ENCODE measurements around the gene PCDHA4.
"Not testable (repeated sequence)": the region's sequence is repeated elsewhere in the genome, so short reads cannot be mapped to it uniquely, and the experiment has no call there.

Gene PCDHA4

GRCh38 chr5:140822281-140822629 is 15.4 kb downstream of the PCDHA4 start:
- no peak for DNase-seq

- DNase-seq, result not testable (repeated sequence)
Measured at GRCh38 chr5:140822969-140823368, 16.1 kb downstream of the PCDHA4 start.

- no peak for DNase-seq
Measured at GRCh38 chr5:140823475-140823874, 16.6 kb downstream of the PCDHA4 start.

GRCh38 chr5:140827704-140828361 is 21.0 kb downstream of the PCDHA4 start, which contains the start of gene PCDHA6:
Gene PCDHA6, plus strand, starts transcription at chr5:140827960. Its CDS starts 132 bp downstream, at chr5:140828092.
- no peak for DNase-seq

GRCh38 chr5:140828362-140828737 is 21.5 kb downstream of the PCDHA4 start:
- no peak for DNase-seq

GRCh38 chr5:140829511-140830501 is 22.9 kb downstream of the PCDHA4 start:
- DNase-seq, result not testable (repeated sequence)

- DNase-seq, result no peak
Measured at GRCh38 chr5:140833993-140834392, 27.1 kb downstream of the PCDHA4 start, which contains the start of gene PCDHA7. Gene PCDHA7, plus strand, starts transcription at chr5:140834269. Its CDS starts 115 bp downstream, at chr5:140834384.

GRCh38 chr5:140834439-140835008 is 27.7 kb downstream of the PCDHA4 start:
- DNase-seq, result not testable (repeated sequence)

GRCh38 chr5:140835622-140836510 is 29.0 kb downstream of the PCDHA4 start:
- no peak for DNase-seq

GRCh38 chr5:140840978-140841962 is 34.4 kb downstream of the PCDHA4 start, which contains the start of gene PCDHA8:
Gene PCDHA8, plus strand, starts transcription at chr5:140841187. Its CDS starts 135 bp downstream, at chr5:140841322.
- DNase-seq, result no peak

GRCh38 chr5:140842798-140843733 is 36.2 kb downstream of the PCDHA4 start:
- DNase-seq, result no peak

- not testable (repeated sequence) for DNase-seq
Measured at GRCh38 chr5:140848139-140849102, 41.6 kb downstream of the PCDHA4 start, which contains the start of gene PCDHA9. Gene PCDHA9, plus strand, starts transcription at chr5:140848382. Its CDS starts 114 bp downstream, at chr5:140848496.

- DNase-seq, result not testable (repeated sequence)
Measured at GRCh38 chr5:140849831-140850634, 43.2 kb downstream of the PCDHA4 start.

GRCh38 chr5:140855772-140856674 is 49.2 kb downstream of the PCDHA4 start, which contains the start of gene PCDHA10:
Gene PCDHA10, plus strand, starts transcription at chr5:140855897. Its CDS starts 152 bp downstream, at chr5:140856049.
- DNase-seq, result no peak

- no peak for DNase-seq
Measured at GRCh38 chr5:140857177-140857986, 50.5 kb downstream of the PCDHA4 start.

- no peak for DNase-seq
Measured at GRCh38 chr5:140857987-140858240, 51.0 kb downstream of the PCDHA4 start.

Measured in CD4-positive, alpha-beta T cell treated with Interleukin-1 beta for 1 hour (primary cell).